SW480 (cell line): ENCODE measurements around the gene TLK2.
A peak's percentile ranks its signal among the peaks of the same experiment; 100 is the strongest.
"Not testable (repeated sequence)": the region's sequence is repeated elsewhere in the genome, so short reads cannot be mapped to it uniquely, and the experiment has no call there.

Experiments
- DNase-seq: peaks from one replicate; pipeline ENCODE4 v3.0.0-alpha.2; 2016; ENCODE audit warnings: low spot score

TLK2 gene

DNA sequence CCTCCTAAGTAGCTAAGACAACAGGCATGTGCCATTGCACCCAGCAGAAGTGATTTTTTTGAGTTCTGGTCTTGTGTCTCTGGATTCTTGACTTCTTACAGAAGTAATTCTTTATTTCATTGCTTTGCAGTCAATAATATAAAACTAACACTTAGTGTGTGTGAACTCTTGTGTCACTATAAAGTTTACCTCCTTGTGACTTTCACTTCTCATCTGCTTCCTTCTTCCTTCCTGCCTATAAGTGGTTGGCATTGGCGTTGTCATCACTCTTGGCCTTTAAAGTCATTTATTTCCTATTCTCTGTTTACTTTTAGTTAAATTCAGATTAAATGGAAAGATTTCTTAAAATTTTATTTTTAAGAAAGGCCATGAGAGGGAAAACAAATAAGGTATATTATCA is 12.4 kb downstream of the TLK2 start:
- not testable (repeated sequence) for DNase-seq

DNA sequence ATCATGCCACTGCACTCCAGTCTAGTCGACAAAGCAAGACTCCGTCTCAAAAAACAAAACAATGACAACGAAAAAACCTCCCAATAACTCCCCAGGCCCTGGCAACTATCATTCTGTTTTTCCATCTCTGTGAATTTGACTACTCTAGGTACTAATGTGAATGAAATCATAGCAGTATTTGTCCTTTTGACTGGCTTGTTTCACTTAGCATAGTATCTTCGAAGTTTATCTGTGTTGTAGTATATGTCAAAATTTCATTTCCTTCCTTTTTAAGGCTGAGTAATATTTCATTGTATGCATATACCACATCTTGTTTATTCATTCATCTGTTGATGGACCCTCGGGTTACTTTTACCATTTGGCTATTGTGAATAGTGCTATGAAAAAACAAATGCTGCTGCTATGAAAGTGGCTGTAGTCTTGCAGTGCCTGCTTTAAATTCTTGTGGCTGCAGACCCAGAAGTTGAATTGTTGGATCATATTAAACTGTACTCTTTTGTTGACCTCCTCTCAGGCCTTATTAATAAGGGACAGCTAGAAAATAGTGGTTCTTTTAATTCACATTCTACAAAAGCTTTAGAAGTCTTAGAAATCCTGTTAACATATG is 14.5 kb downstream of the TLK2 start:
- not testable (repeated sequence) for DNase-seq

DNA sequence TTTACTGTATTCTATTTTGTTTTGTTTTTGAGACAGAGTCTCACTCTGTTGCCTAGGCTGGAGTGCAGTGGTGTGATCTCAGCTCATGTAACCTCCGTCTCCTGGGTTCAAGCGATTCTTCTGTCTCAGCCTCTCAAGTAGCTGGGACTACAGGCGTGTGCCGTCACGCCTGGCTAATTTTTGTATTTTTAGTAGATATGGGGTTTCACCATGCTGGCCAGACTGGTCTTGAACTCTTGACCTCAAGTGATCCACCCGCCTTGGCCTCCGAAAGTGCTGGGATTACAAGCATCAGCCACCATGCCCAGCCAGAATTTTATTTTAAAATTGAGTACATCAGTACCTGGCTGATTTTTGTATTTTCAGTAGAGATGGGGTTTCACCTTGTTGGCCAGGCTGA is 15.4 kb downstream of the TLK2 start:
- DNase-seq: not testable (repeated sequence)

DNA sequence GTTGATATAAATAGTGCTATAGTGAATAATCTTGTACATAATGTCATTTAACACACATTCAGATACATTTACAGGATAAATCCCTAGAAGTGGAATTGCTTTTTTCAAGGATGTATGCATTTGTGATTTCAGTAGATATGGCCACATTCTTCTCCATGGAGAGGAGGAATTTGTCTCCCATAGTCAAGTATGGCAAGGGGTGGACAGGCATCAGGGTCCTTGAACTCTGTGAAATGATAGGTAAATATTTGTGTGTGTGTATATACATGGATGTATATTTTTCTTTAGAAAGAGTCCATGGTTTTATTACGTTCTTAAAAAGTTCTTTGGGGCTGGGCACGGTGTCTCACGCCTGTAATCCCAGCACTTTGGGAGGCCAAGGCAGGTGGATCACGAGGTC is 17.7 kb downstream of the TLK2 start:
- DNase-seq: not testable (repeated sequence)

DNA sequence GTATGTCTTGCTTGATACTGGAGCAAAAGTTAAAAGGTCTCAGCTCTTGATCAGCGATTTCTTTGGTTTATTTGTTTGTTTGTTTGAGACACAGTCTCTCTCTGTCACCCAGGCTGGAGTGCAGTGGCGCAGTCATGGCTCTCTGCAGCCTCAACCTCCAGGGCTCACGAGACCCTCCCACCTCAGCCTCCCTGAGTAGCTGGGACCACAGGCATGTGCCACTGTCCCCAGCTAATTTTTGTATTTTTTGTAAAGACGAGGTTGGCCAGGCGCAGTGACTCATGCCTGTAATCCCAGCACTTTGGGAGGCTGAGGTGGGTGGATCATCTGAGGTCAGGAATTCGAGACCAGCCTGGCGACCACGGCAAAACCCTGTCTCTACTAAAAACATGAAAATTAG is 20.2 kb downstream of the TLK2 start:
- DNase-seq: not testable (repeated sequence)

DNA sequence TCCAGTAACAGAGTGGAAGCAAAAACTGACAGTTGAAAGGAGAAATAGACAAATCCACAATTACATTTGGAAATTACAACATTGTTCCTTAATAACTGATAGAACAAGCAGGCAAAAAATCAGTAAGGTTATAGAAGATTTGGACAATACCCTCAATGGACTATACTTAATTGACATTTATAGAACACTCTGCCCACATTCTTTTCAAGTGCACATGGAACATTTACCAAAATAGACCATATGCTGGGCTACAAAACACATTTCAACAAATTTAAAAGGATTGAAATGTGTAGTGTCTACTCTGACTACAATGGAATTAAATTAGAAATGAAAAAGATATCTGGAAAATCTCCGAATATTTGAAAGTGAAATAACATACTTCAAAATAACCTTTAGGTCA is 21.8 kb downstream of the TLK2 start:
- DNase-seq: not testable (repeated sequence)

DNA sequence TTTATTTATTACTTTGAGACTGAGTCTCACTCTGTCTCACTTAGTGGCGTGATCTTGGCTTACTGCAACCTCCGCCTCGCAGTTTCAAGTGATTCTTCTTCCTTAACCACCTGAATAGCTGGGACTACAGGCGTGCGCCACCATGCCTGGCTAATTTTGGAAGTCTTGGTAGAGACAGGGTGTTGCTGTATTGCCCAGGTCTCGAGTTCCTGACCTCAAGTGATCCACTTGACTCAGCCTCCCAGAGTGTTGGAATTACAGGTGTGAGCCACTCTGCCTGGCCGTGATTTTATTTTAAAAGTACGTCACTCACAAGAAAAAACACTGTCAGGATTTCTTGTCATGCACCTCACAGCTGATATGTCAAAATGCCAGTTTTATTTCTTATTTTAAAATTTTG is 26.2 kb downstream of the TLK2 start:
- DNase-seq: not testable (repeated sequence)

DNA sequence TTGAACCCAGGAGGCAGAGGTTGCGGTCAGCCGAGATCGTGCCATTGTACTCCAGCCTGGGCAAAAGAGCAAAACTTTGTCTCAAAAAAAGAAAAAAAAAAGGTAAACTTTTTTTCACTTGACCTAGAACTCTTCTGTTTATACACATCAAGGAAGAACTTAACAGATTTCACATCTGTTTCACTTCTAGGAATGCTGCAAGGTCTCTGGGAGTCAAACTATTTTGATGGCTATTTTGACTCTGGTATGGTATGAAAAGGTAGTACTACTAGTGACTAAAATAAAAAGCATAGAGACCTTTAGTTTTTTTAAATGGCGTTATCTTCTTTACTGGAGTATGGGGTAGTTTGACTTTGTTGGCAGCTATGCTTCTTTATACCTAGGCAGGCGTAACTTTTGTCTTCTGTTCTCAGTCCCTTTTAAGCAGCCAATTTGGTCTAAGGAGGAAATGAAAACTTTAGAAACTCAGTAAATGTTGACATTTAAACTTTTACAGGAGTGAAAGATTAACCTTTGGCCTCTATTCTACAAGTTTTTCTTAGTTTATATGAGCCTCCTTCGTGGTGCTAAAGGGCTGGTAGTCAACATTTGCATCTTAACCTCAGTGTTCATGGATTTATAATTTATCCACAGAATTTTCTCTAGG is 28.7 kb downstream of the TLK2 start:
- not testable (repeated sequence) for DNase-seq

DNA sequence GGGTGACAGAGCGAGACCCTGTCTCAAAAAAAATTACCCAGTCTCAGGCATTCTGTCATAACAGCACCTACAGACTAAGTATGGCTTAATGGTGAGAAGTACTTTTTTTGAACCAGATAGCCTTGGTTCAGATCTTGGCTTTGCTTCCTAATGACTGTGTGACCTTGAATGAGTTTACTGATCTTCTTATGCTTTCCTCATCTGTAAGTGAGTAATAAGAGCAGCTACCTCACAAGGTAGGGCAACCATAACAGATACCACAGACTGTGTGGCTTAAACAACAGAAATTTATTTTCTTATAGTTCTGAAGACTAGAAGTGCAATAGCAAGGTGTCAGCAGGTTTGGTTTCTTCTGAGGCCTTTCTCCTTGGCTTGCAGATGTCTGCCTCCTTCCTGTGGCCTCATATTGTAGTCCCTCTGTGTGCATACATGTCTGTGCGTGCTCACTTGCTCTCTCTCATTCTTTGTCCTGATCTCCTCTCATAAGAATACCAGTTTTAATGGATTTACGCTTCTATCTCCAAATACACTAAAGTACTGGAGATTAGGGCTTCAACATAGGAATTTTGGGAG is 31.7 kb downstream of the TLK2 start:
- DNase-seq: not testable (repeated sequence)

DNA sequence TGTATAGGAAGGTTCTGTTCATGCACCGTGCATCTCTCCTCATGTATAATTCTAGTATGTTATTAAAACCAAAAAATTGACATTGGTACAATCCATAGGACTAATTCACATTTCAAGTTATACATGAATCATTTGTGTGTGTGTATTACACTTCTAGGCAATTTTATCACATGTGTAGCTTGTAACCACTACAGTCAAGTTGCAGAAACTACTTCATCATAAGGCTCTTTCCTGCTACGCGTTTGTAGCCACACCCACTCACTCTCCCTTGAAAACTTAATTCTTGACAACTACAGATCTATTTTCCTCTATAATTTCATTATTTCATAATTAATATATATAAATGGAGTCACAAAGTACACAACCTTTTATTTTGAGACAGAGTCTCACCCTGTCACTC is 32.4 kb downstream of the TLK2 start:
- not testable (repeated sequence) for DNase-seq

DNA sequence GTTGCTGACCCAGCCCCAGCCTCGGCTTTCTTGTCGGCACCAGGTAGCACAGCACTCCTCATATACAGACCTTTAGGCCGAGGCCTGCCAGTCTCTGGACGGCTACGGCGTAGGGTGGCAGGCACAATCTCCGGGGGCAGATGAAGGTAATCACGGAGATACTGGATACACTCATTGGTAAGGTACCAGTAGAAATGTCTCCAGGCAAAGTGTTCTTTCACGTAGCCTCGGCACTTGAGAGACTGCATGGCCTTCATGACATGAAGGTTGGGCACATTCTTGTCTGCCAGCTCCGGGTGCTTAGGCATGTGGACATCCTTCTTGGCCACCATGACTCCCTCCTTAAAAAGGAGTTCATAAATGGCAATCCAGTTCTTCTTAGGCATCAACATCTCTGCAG is 37.8 kb downstream of the TLK2 start:
- DNase-seq: not testable (repeated sequence)

DNA sequence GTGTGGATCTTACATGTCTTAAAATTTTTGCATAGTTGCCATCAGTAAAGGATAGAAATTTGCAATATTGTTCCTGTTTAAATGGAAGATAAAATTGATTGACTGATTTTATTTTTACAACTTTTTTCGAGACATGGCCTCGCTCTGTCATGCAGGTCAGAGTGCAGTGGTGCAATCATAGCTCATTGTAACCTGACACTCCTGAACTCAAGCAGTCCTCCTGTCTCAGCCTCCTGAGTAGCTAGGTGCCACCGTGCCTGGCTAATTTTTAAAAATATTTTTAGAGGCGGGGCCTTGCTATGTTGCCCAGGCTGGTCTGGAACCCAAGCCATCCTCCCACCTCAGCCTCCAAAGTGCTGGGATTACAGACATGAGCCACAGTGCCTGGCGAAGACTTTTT is 42.7 kb downstream of the TLK2 start:
- DNase-seq: not testable (repeated sequence)

DNA sequence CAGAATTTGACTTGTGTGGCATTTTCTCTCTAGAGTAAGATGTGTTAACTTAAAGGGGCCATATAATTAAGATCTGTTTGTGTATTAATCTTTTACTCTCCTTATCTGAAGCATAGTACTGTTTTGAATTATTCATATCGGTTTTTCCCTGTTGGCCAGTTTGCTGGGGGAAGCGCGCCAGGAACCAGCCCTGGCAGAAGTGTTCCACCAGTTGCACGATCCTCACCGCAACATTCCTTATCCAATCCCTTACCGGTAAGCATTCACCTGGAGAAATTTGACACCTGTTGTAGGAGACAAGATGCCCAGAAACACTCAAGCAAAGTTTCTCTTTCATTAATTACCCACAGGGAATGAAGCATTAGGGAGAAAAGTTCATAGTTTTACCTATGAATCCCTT is 45.5 kb downstream of the TLK2 start:
- DNase-seq: not testable (repeated sequence)

DNA sequence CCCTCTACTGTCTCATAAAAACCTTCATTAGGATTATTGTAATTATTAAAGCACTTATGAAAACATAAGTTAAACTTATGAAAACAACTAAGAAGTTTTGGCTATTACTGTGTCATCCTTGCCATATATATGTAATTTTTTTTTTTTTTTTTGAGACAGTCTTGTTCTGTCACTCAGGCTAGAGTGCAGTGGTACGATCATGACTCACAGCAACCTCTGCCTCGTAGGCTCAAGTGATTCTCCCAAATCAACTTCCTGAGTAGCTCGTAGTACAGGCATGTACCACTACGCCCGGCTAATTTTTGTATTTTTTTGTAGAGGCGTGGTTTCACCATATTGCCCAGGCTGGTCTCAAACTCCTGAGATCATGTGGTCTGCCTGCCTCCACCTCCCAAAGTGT is 46.7 kb downstream of the TLK2 start:
- DNase-seq: not testable (repeated sequence)

DNA sequence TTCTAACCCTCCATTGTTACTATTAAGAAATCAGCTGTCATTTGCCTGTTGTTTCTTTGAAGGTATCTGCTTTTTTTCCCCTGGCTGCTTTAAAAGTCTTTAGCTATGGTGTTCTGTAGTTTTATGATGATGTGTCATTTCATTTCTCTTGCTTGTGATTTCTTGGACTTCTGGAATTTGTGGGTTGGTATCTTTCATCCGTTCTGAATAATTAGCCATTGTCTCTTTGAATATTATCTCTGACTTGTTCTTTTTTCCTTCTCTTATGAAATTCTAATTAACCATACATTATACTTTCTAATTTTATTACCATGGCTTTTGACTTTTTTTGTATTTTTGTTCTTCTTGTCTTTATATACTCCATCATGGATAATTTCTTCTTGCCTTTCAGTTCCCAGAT is 52.3 kb downstream of the TLK2 start:
- DNase-seq: not testable (repeated sequence)

DNA sequence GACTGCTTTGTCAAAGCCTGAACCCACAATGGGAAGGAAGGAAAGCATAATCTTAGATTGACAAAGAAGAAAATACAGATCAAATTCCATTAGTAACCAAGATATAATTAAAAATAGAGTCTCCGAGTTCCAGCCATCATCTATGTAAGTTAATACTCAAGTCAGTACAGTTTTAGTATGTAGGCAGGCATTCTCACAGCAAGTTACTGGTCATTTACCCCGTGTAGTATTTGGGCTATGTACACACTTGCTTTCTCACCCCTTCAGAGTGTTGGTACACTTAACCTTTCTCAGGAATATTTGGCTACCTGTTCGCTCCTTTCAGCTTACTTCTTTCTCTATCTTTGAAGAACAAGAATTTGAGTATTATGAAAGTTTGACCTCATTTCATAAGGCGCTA is 57.9 kb downstream of the TLK2 start:
- DNase-seq: not testable (repeated sequence)

DNA sequence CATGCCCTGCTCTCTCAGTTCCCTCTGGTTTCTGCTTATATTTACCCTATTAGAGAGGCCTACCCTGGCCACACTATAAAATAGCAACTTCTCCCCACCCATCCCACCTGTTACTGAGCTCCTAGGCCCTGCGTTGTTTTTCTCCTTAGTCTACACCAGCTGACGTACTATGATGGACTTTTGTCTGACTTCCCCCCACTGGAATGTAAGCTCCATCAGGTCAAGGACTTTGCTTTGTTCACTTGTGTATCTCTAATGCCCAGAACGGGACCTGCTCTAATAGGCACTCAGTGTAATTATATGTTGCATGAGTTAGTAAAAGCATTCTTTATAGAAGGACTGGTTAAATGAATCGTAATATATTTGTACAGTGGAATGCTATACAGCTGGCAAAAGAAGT is 62.4 kb downstream of the TLK2 start:
- DNase-seq: not testable (repeated sequence)

DNA sequence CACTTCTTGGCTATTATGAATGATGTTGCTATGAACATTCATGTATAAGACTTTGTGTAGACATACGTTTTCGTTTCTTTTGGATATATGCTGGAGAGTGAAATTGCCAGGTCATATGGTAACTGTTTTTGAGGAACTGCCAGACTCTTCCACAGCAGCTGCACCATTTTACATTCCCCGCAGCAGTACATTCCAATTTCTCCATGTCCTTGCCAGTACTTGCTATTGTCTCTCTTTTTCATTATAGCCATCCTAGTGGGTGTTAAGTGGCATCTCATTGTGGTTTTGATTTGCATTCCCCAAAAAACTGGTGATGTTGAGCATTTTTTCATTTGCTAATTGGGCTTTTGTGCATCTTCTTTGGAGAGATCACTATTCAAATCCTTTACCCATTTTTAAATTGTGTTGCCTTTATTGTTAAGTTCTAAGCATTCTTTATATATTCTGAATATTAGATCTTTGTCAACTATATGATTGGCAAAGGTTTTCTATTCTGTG is 64.7 kb downstream of the TLK2 start:
- DNase-seq: not testable (repeated sequence)

DNA sequence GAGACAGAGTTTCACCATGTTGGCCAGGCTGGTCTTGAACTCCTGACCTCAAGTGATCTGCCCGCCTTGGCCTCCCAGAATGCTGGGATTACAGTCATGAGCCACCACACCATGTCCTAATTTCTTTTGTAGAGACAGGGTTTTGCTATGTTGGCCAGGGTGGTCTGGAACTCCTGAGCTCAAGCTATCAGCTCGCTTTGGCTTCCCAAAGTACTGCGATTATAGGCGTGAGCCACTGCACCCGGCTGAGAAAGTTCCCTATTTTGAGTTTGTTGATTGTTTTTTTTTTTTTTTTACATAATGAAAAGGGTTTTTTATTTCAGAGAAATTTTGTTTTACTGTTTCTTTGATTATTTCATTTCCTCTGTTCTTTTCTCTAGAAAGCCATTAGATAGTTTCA is 67.4 kb downstream of the TLK2 start:
- not testable (repeated sequence) for DNase-seq

DNA sequence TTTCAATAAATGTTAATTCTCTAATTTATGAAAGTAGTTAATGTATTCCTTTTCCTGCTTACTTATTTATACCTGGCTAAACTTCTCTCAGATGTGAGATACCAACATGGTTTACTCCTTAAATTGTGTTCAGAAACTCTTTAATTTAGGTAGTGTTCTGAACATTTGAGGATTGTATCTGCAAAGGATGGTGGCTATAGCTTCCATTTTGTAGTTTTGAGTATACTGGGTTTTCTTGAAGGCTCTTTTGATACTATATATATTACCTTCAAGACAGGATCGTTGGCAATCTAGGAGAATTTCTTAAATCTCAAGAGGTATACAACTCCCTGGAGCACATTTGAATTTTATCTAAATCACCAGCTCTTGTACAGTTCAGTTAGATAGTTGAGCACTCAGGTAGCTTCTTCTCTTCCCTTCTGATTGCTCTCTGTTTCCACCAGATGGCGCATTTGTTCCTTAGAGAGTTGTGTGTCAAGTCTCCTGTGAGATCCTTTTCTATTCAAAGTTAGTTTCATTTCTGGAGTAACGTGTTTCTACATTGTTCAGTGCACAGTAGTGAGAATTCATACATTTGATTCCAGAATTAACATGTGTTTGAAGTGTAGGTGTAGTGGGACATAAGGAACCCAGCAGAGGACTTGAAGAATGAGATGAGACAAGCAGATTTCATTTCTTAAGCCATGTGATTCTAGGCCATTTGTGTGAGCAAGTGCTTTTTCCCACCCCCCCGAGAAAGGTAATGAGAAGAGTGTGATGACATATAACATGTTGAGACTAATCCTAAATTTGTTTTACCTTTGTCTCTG is 74.4 kb downstream of the TLK2 start:
- peak; percentile 44 for DNase-seq

DNA sequence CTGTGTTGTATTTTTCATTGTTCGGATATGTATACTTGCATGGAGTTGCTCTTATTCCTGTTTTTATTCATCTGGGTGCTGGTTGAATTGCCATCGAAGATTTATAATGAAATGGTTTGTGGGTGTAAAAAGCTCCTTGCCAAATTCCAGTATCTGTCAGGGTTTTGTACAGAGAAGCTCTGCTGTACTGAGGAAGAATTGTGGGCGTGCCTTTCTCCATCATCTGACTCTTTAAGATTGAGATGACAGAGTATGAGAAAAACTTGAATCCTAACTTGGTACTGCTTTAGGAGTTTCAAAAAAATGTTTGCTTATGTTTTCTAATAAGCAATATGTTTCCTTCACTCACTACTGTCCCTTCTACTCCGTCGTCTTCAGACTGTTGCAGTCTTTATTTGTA is 78.9 kb downstream of the TLK2 start:
- DNase-seq: not testable (repeated sequence)

DNA sequence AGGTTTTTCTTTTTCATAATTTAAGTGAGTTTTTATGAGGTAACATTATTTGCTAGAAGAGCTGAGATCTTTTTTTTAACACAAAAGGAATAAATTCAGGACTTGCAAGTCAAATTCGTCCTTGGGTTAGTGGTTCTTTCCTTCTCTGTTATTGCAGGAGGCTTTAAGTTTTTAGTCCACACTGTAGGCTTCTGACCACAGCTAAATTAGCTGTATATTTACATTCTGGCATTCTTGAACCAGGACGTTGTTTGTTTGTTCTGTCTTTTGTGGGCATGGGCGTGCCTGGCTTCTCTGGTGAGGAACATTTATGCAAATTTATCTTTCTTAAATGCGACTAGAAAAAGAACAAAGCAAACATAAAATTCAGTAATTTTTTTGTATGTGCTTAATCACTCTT is 80.3 kb downstream of the TLK2 start:
- DNase-seq: peak; percentile 9

DNA sequence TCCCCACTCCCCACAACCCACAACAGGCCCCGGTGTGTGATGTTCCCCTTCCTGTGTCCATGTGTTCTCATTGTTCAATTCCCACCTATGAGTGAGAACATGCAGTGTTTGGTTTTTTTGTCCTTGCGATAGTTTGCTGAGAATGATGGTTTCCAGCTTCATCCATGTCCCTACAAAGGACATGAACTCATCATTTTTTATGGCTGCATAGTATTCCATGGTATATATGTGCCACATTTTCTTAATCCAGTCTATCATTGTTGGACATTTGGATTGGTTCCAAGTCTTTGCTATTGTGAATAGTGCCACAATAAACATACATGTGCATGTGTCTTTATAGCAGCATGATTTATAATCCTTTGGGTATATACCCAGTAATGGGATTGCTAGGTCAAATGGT is 82.3 kb downstream of the TLK2 start:
- not testable (repeated sequence) for DNase-seq
